Measurements from ENCODE around the gene NAALADL2. TPM values are rescaled to one million over a fixed set of nuclear protein-coding genes. Genes with fewer than 3 reads are reported as not detected.

Gene NAALADL2
- total RNA-seq, 1 experiment from 2014 or later = 1.9 TPM

- Histone ChIP-seq H4K20me1 (ENCODE audit: low read length) (no peaks in the 10 kb centered on the region), H3K4me2 (ENCODE audit: low read length) (no peak overlapping the region), H3K79me2 (ENCODE audit: low read length) (no peaks in the 10 kb centered on the region), H3K9me3 (ENCODE audit: low read length) (no peaks in the 10 kb centered on the region), H3K36me3 (ENCODE audit: low read depth, low read length) (no peaks in the 10 kb centered on the region), H3K9ac (ENCODE audit: low read length) (no peak overlapping the region), H3F3A (ENCODE audit: low read length, unreplicated experiment) (no peaks in the 10 kb centered on the region), H3K4me1 (ENCODE audit: insufficient read depth, low read length) (peaks cover 4% of the 10 kb centered on the region; the same call in 1 of the 2 replicates), H3K4me3 (ENCODE audit: low read length) (no peak overlapping the region), H3K27me3 (ENCODE audit: low read length) (no peaks in the 10 kb centered on the region), H3K9me2 (replicated peaks; ENCODE audit: low read length) (no peaks in the 10 kb centered on the region), H2AFZ (ENCODE audit: low read length) (no peak overlapping the region), H3K27ac (ENCODE audit: low read length) (no peak overlapping the region)
- intact Hi-C loops (cut with micrococcal nuclease) = no loop called here
- BruUV-seq (replicated peaks) = no TSS peak
- ChIA-PET CTCF (no interaction called here), POLR2A (ENCODE audit: unreplicated experiment) (no interaction called here)
- DNase-seq (no peak), ATAC-seq (no peak)
- TF ChIP-seq, protein P1, sequence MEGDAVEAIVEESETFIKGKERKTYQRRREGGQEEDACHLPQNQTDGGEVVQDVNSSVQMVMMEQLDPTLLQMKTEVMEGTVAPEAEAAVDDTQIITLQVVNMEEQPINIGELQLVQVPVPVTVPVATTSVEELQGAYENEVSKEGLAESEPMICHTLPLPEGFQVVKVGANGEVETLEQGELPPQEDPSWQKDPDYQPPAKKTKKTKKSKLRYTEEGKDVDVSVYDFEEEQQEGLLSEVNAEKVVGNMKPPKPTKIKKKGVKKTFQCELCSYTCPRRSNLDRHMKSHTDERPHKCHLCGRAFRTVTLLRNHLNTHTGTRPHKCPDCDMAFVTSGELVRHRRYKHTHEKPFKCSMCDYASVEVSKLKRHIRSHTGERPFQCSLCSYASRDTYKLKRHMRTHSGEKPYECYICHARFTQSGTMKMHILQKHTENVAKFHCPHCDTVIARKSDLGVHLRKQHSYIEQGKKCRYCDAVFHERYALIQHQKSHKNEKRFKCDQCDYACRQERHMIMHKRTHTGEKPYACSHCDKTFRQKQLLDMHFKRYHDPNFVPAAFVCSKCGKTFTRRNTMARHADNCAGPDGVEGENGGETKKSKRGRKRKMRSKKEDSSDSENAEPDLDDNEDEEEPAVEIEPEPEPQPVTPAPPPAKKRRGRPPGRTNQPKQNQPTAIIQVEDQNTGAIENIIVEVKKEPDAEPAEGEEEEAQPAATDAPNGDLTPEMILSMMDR (conservative IDR thresholded peaks at IDR 0.05; ENCODE audit: low read depth, low read length) = no peak
- no peak for TF ChIP-seq EZH2 (IDR thresholded peaks at IDR 0.05; ENCODE audit: low read length, unreplicated experiment)
- no peak for TF ChIP-seq EZH2phosphoT487 (IDR thresholded peaks at IDR 0.05; ENCODE audit: borderline replicate concordance, low read length)
These were observed 545.5 kb downstream of the NAALADL2 start for GRCh38 chr3:175404621-175405020.

GRCh38 chr3:175410251-175410650, 551.1 kb downstream of the NAALADL2 start:
- ATAC-seq (peak; percentile 11; the same call in 1 of the 2 replicates), DNase-seq (peak; percentile 20)
- H3F3A ChIP-seq (ENCODE audit: low read length, unreplicated experiment) = no peaks in the 10 kb centered on the region
- H3K9me2 ChIP-seq (replicated peaks; ENCODE audit: low read length) = no peaks in the 10 kb centered on the region
- H3K36me3 ChIP-seq (ENCODE audit: low read depth, low read length) = no peaks in the 10 kb centered on the region
- no peaks in the 10 kb centered on the region for H3K79me2 ChIP-seq (ENCODE audit: low read length)
- no peaks in the 10 kb centered on the region for H3K9me3 ChIP-seq (ENCODE audit: low read length)
- no peak for TF ChIP-seq EZH2phosphoT487 (IDR thresholded peaks at IDR 0.05; ENCODE audit: borderline replicate concordance, low read length)
- TF ChIP-seq EZH2 (IDR thresholded peaks at IDR 0.05; ENCODE audit: low read length, unreplicated experiment) = no peak
- TF ChIP-seq, protein P1 (conservative IDR thresholded peaks at IDR 0.05; ENCODE audit: low read depth, low read length) = no peak
- ChIA-PET POLR2A (ENCODE audit: unreplicated experiment) (no interaction called here), CTCF (no interaction called here)
- no peaks in the 10 kb centered on the region for H4K20me1 ChIP-seq (ENCODE audit: low read length)
- no peak overlapping the region for H3K27ac ChIP-seq (ENCODE audit: low read length)
- H3K4me3 ChIP-seq (ENCODE audit: low read length) = no peak overlapping the region
- H3K27me3 ChIP-seq (ENCODE audit: low read length) = no peaks in the 10 kb centered on the region
- no peak overlapping the region for H3K9ac ChIP-seq (ENCODE audit: low read length)
- H3K4me1 ChIP-seq (ENCODE audit: insufficient read depth, low read length) = peaks cover 23% of the 10 kb centered on the region
- intact Hi-C loops (cut with micrococcal nuclease) = loop anchor here (5.0 to 10.0 kb wide), 2 partner anchors 258 to 1025 kb away; no protein-coding TSS in a partner anchor
- BruUV-seq (replicated peaks) = no TSS peak
- no peak overlapping the region for H3K4me2 ChIP-seq (ENCODE audit: low read length)
- no peak overlapping the region for H2AFZ ChIP-seq (ENCODE audit: low read length)

GRCh38 chr3:175411405-175411804, 552.3 kb downstream of the NAALADL2 start:
- ChIA-PET CTCF (no interaction called here), POLR2A (ENCODE audit: unreplicated experiment) (no interaction called here)
- no peaks in the 10 kb centered on the region for H3K79me2 ChIP-seq (ENCODE audit: low read length)
- H3K4me1 ChIP-seq (ENCODE audit: insufficient read depth, low read length) = peaks cover 23% of the 10 kb centered on the region
- DNase-seq (peak; percentile 44), ATAC-seq (peak; percentile 78)
- H3K27me3 ChIP-seq (ENCODE audit: low read length) = no peaks in the 10 kb centered on the region
- H3K9me2 ChIP-seq (replicated peaks; ENCODE audit: low read length) = no peaks in the 10 kb centered on the region
- BruUV-seq (replicated peaks) = no TSS peak
- no peaks in the 10 kb centered on the region for H3K9me3 ChIP-seq (ENCODE audit: low read length)
- H3F3A ChIP-seq (ENCODE audit: low read length, unreplicated experiment) = no peaks in the 10 kb centered on the region
- no peaks in the 10 kb centered on the region for H3K36me3 ChIP-seq (ENCODE audit: low read depth, low read length)
- no peaks in the 10 kb centered on the region for H4K20me1 ChIP-seq (ENCODE audit: low read length)
- H3K27ac ChIP-seq (ENCODE audit: low read length) = 0 out of 2 replicates have a peak overlapping the region, but pooled peaks have one; percentile 8
- peak overlapping the region; percentile 17; the same call in 1 of the 2 replicates for H3K4me2 ChIP-seq (ENCODE audit: low read length)
- no peak for TF ChIP-seq EZH2phosphoT487 (IDR thresholded peaks at IDR 0.05; ENCODE audit: borderline replicate concordance, low read length)
- no peak for TF ChIP-seq EZH2 (IDR thresholded peaks at IDR 0.05; ENCODE audit: low read length, unreplicated experiment)
- TF ChIP-seq, protein P1 (conservative IDR thresholded peaks at IDR 0.05; ENCODE audit: low read depth, low read length) = no peak
- H3K9ac ChIP-seq (ENCODE audit: low read length) = no peak overlapping the region
- 0 out of 2 replicates have a peak overlapping the region, but pooled peaks have one; percentile 29 for H2AFZ ChIP-seq (ENCODE audit: low read length)
- intact Hi-C loops (cut with micrococcal nuclease) = loop anchor here (5.0 to 10.0 kb wide), 2 partner anchors 259 to 1023 kb away; no protein-coding TSS in a partner anchor
- H3K4me3 ChIP-seq (ENCODE audit: low read length) = no peak overlapping the region
